Mesothelial cell of epicardium (in vitro differentiated cells): Measurements from ENCODE around the gene GPC3. TPM values are rescaled to one million over a fixed set of nuclear protein-coding genes. Genes with fewer than 3 reads are reported as not detected.
A peak's percentile ranks its signal among the peaks of the same experiment; 100 is the strongest.

ENCODE experiments used
- DNase-seq, 2 experiments: peaks; one replicate each; pipeline ENCODE4 v3.0.0; 2021; ENCODE audit warnings: low spot score in 2 of 2; ENCODE audit not compliant: unreplicated experiment in 2 of 2
- H3K27ac Mint-ChIP-seq: 2 replicates; pipeline ENCODE4 v1.8.0; 2021; ENCODE audit warnings: mixed read lengths
- H3K27me3 Mint-ChIP-seq: 2 replicates; pipeline ENCODE4 v1.8.0; 2021; ENCODE audit warnings: low read depth, mixed read lengths
- H3K36me3 Mint-ChIP-seq: 2 replicates; pipeline ENCODE4 v1.8.0; 2021; ENCODE audit warnings: mixed read lengths
- H3K4me1 Mint-ChIP-seq: 2 replicates; pipeline ENCODE4 v1.8.0; 2021; ENCODE audit warnings: mixed read lengths
- H3K4me3 Mint-ChIP-seq: 2 replicates; pipeline ENCODE4 v1.8.0; 2021; ENCODE audit warnings: mild to moderate bottlenecking, moderate library complexity, mixed read lengths
- H3K9me3 Mint-ChIP-seq: 2 replicates; pipeline ENCODE4 v1.8.0; 2021; ENCODE audit warnings: mixed read lengths
- total RNA-seq: library from RNA; stranded (reverse); gene quantifications from 3 replicates; pipeline ENCODE4 v1.2.1, GENCODE V29; 2021
- TF ChIP-seq, protein P1 (sequence below): fragments of 200-600 bp; sonication (generic); IDR thresholded peaks from one replicate; pipeline ENCODE4 v1.5.0; 2021; ENCODE audit warnings: antibody characterized with exemption; ENCODE audit not compliant: unreplicated experiment

Gene GPC3
- total RNA-seq, 1 donor from 2014 or later, result 864 TPM

GRCh38 chrX:133876646-133877045, 108.7 kb downstream of the GPC3 start:
- H3K9me3 Mint-ChIP-seq, result peaks cover 3% of the 10 kb centered on the region
- no peak overlapping the region for H3K27ac Mint-ChIP-seq
- no peak for DNase-seq
- TF ChIP-seq, protein P1, sequence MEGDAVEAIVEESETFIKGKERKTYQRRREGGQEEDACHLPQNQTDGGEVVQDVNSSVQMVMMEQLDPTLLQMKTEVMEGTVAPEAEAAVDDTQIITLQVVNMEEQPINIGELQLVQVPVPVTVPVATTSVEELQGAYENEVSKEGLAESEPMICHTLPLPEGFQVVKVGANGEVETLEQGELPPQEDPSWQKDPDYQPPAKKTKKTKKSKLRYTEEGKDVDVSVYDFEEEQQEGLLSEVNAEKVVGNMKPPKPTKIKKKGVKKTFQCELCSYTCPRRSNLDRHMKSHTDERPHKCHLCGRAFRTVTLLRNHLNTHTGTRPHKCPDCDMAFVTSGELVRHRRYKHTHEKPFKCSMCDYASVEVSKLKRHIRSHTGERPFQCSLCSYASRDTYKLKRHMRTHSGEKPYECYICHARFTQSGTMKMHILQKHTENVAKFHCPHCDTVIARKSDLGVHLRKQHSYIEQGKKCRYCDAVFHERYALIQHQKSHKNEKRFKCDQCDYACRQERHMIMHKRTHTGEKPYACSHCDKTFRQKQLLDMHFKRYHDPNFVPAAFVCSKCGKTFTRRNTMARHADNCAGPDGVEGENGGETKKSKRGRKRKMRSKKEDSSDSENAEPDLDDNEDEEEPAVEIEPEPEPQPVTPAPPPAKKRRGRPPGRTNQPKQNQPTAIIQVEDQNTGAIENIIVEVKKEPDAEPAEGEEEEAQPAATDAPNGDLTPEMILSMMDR, result no peak
- no peak overlapping the region for H3K4me3 Mint-ChIP-seq
- no peaks in the 10 kb centered on the region for H3K27me3 Mint-ChIP-seq
- H3K36me3 Mint-ChIP-seq, result peaks cover 23% of the 10 kb centered on the region
- H3K4me1 Mint-ChIP-seq, result peaks cover 27% of the 10 kb centered on the region

DNA sequence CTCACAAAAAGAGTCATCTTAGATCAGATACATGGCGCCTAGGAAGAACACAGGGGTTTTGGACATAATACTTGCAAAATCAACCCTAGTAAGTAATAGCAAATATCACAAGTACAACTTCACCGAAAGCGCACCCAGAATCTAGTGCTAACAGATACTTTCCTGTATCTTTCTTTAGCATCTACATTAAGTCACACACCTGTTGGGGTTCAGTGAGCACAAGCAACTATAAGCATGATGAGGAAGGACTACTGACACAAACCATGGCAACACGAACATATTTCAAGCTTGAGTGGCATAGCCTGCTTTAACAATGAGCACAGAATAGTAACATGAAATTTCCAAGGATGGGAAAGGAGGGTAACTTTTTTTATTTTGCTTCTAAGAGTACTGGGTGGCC, 116.1 kb downstream of the GPC3 start:
- H3K27ac Mint-ChIP-seq, result peak overlapping the region; percentile 39
- H3K27me3 Mint-ChIP-seq, result no peaks in the 10 kb centered on the region
- H3K36me3 Mint-ChIP-seq, result peaks cover 36% of the 10 kb centered on the region
- DNase-seq, result no peak
- H3K4me3 Mint-ChIP-seq, result no peak overlapping the region
- TF ChIP-seq, protein P1, result no peak
- peaks cover 20% of the 10 kb centered on the region for H3K4me1 Mint-ChIP-seq
- H3K9me3 Mint-ChIP-seq, result peaks cover 8% of the 10 kb centered on the region

- Mint-ChIP-seq H3K27ac (peak overlapping the region; percentile 39), H3K4me1 (peaks cover 20% of the 10 kb centered on the region)
- DNase-seq, result no peak
These were observed 116.7 kb downstream of the GPC3 start for GRCh38 chrX:133868682-133869081.

GRCh38 chrX:133868250-133868649, 117.1 kb downstream of the GPC3 start:
- H3K9me3 Mint-ChIP-seq, result peaks cover 5% of the 10 kb centered on the region
- no peak overlapping the region for H3K4me3 Mint-ChIP-seq
- no peaks in the 10 kb centered on the region for H3K27me3 Mint-ChIP-seq
- no peak for DNase-seq
- peaks cover 36% of the 10 kb centered on the region for H3K36me3 Mint-ChIP-seq
- peaks cover 20% of the 10 kb centered on the region for H3K4me1 Mint-ChIP-seq
- no peak overlapping the region for H3K27ac Mint-ChIP-seq
- TF ChIP-seq, protein P1, result no peak

More at GRCh38 chrX:133868682-133869081, 116.7 kb downstream of the GPC3 start:
- H3K27me3 Mint-ChIP-seq, result no peaks in the 10 kb centered on the region
- no peak overlapping the region for H3K4me3 Mint-ChIP-seq
- peaks cover 5% of the 10 kb centered on the region for H3K9me3 Mint-ChIP-seq
- TF ChIP-seq, protein P1, result no peak
- H3K36me3 Mint-ChIP-seq, result peaks cover 36% of the 10 kb centered on the region

DNA sequence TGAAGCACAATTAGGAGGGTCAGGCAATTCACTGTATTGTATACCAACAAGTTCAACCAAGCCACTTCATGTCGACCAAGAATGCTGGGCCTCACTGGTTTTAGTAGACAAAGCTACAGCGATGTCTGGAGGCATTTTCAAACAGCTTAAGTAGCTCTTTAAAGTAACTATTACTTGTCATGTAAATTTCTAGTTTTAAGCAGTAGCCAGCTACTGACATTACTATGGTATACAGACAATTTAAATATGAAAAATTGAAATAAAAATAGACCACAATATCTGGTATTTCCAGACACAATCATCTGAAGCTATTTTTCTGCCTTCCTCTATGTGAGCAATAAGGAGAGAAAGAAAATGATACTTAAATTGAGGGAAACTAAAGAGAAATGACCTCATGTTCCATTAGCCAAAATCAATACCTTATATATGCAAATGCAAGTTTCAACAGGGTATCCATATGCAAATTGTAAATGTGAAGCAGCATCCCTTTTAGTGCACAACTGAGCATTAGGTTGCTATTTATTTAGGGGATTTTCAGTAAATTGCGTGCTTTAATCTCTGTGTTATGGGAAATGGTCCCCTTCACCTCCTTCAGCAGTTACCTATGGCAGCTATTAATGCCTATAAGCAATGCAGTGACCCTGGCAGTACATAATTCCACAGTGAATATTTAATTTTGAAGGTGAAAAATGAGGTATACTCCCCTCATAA, 119.5 kb downstream of the GPC3 start:
- TF ChIP-seq, protein P1, result no peak
- Mint-ChIP-seq H3K27ac (peak overlapping the region; percentile 51), H3K36me3 (peaks cover 49% of the 10 kb centered on the region), H3K9me3 (peaks cover 5% of the 10 kb centered on the region), H3K4me1 (peaks cover 20% of the 10 kb centered on the region), H3K27me3 (no peaks in the 10 kb centered on the region), H3K4me3 (no peak overlapping the region)
- no peak for DNase-seq
